OCI-M2 (cell line): ENCODE measurements around the gene HECTD1.
"Not testable (repeated sequence)": the region's sequence is repeated elsewhere in the genome, so short reads cannot be mapped to it uniquely, and the experiment has no call there.

Source experiments
- DNase-seq: peaks from one replicate; lab custom pipeline; 2025; ENCODE audit not compliant: unreplicated experiment; lab: John Stamatoyannopoulos, UW

HECTD1 gene

DNA sequence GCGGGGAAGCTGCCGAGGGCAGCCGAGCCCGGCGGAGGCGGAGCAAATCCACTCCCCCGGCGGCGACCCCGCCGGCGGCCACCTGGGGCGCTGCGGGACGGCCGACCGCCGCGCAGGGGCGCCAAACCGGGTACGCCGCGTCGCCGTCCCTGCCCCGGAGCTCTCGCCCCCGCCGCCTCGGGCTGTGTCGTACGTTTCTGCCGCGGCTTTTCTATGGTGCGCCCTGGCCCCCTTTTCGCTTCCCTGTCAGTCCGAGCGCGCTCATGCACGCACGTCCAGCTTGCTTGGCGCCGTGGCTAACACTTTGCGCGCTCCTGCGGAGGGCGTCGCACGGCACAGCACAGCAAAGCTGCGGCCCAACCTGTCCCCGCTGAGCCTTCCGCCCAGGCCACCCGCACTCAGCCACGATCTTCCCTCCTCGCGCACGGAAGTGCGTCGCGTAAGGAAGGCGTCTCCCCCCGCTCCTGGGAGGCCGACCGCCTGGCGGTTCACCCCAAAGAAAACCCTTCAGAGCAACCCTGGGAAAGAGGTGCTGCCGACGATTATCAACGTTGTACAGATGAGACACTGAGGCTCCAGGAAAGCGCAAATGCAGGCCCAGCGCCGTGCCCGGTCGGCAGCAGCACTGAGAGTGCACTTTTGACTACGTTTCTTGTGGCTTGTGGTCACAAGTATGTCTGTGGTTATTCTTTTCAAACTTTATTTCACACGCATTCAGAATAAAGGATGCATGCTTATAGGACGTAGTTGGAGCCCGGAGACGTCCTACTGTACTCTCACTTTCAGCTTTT lies at the start of gene HECTD1:
TSS of gene HECTD1 (minus strand) at position 39 of the 791 bp plus-strand sequence. CDS start 1,857 bp downstream, outside the sequence.
- DNase-seq = peak; percentile 76

GRCh38 chr14:31257244-31257553 lies 49.6 kb upstream of the HECTD1 start:
- DNase-seq = no peak

- no peak for DNase-seq
Measured at GRCh38 chr14:31256534-31257243, 49.1 kb upstream of the HECTD1 start.

- DNase-seq = not testable (repeated sequence)
Measured at GRCh38 chr14:31255918-31256317, 48.3 kb upstream of the HECTD1 start.

DNA sequence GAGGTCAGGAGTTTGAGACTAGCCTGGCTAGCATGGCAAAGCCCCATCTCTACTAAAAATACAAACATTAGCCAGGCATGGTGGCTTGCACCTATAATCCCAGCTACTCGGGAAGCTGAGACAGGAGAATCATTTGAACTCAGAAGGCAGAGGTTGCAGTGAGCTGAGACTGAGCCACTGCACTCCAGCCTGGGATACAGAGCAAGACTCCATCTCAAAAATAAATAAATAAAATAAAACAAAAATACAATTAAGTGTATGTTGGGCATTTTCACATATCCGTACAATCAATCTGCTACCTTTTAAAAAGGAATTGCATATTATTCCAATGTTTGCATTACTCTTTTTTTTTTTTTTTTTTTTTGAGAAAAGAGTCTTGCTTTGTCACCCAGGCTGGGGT lies 47.7 kb upstream of the HECTD1 start:
- DNase-seq = no peak

DNA sequence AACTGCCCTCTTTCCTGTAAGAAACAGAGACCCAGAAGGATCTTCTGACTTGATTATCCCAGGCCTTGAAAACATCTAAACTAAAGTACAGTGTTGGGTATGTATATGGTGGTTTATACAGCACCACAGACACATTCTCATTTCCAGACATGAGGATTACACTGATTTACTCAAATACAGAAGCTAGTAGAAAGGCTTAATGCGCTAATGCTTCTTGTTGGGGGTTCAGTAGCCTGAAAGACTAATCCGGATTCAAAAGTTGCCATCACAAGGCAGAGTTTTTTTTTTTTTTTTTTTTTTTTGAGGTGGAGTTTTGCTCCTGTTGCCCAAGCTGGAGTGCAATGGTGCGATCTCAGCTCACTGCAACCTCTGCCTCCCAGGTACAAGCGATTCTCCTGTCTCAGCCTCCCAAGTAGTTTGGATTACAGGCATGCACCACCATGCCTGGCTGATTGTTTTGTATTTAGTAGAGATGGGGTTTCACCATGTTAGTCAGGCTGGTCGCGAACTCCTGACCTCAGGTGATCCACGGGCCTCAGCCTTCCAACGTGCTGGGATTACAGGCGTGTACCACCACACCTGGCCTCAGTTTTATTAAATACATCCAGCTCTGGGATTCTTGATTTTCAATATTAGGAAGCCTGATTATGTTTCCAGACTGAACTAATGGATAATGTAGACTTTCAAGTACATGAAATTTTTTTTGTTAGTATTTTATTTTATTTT lies 46.3 kb upstream of the HECTD1 start:
- DNase-seq = no peak

- DNase-seq = no peak
Measured at GRCh38 chr14:31252865-31253264, 45.3 kb upstream of the HECTD1 start.

- no peak for DNase-seq
Measured at GRCh38 chr14:31251028-31251958, 43.7 kb upstream of the HECTD1 start.

DNA sequence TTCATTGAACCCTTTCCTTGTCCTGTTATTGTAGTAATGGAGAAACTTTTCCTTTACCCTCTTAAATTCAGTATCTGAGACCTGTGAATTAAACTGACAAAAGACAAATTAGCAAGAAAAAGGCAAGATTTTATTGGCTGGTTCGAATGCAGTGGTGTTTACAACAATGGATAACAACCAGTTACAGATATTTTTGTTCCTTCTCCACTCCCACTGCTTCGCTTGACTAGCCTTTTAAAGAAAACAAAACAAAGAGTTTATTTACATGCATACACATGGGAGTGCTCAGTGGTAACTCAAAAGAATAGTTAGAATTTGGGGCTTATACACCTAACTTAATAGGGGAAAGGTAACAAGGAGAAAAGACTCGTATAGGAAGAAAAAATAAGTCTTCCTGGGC lies 37.0 kb upstream of the HECTD1 start:
- DNase-seq = no peak

DNA sequence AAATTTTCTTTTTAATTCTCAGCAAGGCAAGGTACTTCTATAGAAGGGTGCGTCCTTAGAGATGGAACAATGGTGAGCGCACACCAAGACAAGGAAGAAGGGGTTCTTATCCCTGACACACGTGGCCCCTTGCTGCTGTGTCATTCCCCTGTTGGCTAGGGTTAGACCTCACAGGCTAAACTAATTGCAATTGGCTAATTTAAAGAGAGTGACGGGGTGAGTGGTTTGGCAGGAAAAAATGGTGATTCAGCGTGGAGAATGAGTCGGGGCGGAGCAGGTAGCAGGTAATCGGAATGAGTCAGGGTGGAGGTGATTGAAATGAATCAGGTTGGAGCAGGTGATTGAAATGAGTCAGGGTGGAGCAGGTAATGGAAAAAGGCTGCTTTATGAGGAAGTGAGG lies 36.3 kb upstream of the HECTD1 start:
- DNase-seq = no peak

- not testable (repeated sequence) for DNase-seq
Measured at GRCh38 chr14:31242161-31242940, 34.8 kb upstream of the HECTD1 start.

- no peak for DNase-seq
Measured at GRCh38 chr14:31241450-31242114, 34.0 kb upstream of the HECTD1 start.

GRCh38 chr14:31239741-31240140 lies 32.1 kb upstream of the HECTD1 start:
- no peak for DNase-seq

GRCh38 chr14:31235462-31235861 lies 27.9 kb upstream of the HECTD1 start:
- DNase-seq = no peak

- DNase-seq = no peak
Measured at GRCh38 chr14:31232081-31232480, 24.5 kb upstream of the HECTD1 start.

- not testable (repeated sequence) for DNase-seq
Measured at GRCh38 chr14:31231272-31231671, 23.7 kb upstream of the HECTD1 start.

- DNase-seq = no peak
Measured at GRCh38 chr14:31230573-31230958, 23.0 kb upstream of the HECTD1 start.

DNA sequence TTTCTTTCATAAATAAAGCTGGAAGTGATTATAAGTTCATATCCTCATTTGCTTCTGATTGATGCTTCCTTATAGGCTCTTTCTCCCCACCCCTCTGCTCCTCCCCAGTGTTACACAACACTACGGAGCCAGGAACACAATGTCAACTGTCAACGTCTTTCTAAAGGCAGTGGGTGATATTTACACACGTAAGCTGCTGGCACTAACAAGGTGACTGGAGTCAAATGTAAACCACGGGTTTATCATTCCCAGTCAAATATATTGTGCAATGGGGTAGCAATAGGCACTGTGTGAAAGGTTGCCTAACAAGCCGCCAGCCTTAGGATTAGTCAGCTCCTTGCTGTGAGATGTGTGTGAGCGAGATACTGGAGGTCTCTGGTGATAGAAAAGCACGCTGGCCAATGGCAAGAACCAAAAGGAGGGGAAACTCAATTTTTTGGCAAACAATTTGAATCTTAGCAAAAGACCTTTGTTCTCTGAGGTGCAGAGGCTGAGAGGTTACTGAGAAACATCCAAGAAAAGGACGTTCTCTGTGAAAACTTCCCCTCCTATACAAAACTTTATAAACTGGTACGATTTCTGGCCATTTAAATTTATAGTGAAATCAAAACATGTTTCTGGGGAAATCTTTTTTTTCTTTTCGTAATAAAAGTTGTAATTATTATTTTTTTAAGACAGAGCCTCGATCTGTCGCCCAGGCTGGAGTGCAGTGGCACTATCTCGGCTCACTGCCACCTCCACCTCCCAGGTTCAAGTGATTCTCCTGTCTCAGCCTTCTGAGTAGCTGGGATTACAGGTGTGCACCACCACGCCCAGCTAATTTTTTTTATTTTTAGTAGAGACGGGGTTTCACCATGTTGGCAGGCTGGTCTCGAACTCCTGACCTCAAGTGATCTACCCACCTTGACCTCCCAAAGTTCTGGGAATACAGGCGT lies 22.3 kb upstream of the HECTD1 start:
- DNase-seq = peak; percentile 67
